CD14-positive monocyte (primary cell): ENCODE results near the gene SLIRP. TPM values are rescaled to one million over a fixed set of nuclear protein-coding genes. Genes with fewer than 3 reads are reported as not detected.

Source experiments
- DNase-seq, 3 donors: peaks; one replicate each; pipeline ENCODE4 v3.0.0-alpha.2; 2011 to 2022
- H2AFZ ChIP-seq: 2 replicates; pipeline ENCODE4 v1.6.0; 2012; ENCODE audit warnings: mild to moderate bottlenecking, low read depth, low read length, inconsistent platforms; ENCODE audit not compliant: insufficient read depth, poor library complexity, severe bottlenecking
- H3K27ac ChIP-seq, 2 donors: 1 replicate in 1 of 2; 2 replicates in 1 of 2; pipeline ENCODE4 v1.5.1; 2012 to 2013; ENCODE audit warnings: low read length in 2 of 2, control low read depth in 1 of 2, inconsistent platforms in 1 of 2, low read depth in 1 of 2, mild to moderate bottlenecking in 1 of 2
- H3K27me3 ChIP-seq, 2 donors: one replicate each; pipeline versions ENCODE4 v1.6.0 to v1.6.1; 2011 to 2013; ENCODE audit warnings: low read length in 2 of 2; ENCODE audit not compliant: control insufficient read depth in 2 of 2, insufficient read depth in 2 of 2
- H3K36me3 ChIP-seq, 2 donors: replicated peaks in 1 of 2; 1 replicate in 1 of 2; 2 replicates in 1 of 2; pipeline versions ENCODE4 v1.5.1 to v1.6.1; 2012 to 2013; ENCODE audit warnings: low read length in 2 of 2, control low read depth in 1 of 2, inconsistent platforms in 1 of 2, mild to moderate bottlenecking in 1 of 2; ENCODE audit not compliant: insufficient read depth in 2 of 2, control insufficient read depth in 1 of 2
- H3K4me1 ChIP-seq, 2 donors: 1 replicate in 1 of 2; 2 replicates in 1 of 2; pipeline versions ENCODE4 v1.5.1 to v1.6.1; 2012 to 2013; ENCODE audit warnings: low read length in 2 of 2, control low read depth in 1 of 2, inconsistent platforms in 1 of 2, mild to moderate bottlenecking in 1 of 2, moderate library complexity in 1 of 2; ENCODE audit not compliant: insufficient read depth in 2 of 2, control insufficient read depth in 1 of 2
- H3K4me2 ChIP-seq: replicated peaks from 2 replicates; pipeline ENCODE3; 2012; ENCODE audit warnings: low read length, moderate library complexity, mild to moderate bottlenecking; ENCODE audit not compliant: poor library complexity, severe bottlenecking; ENCODE audit errors: extremely low read depth
- H3K4me3 ChIP-seq, 3 experiments: fragments of 200-600 bp in 1 of 3; sonication (generic) in 1 of 3; replicated peaks in 1 of 3; 1 replicate in 2 of 3; 2 replicates in 1 of 3; pipeline ENCODE4 v1.5.1; 2011 to 2013; ENCODE audit warnings: low read length in 3 of 3, mild to moderate bottlenecking in 3 of 3, control low read depth in 2 of 3, low read depth in 2 of 3, inconsistent platforms in 1 of 3, moderate library complexity in 1 of 3
- H3K79me2 ChIP-seq: 2 replicates; pipeline ENCODE4 v1.6.0; 2012; ENCODE audit warnings: mild to moderate bottlenecking, control low read depth, inconsistent platforms, low read length, moderate library complexity; ENCODE audit not compliant: insufficient read depth
- H3K9ac ChIP-seq: 2 replicates; pipeline ENCODE4 v1.6.0; 2017; ENCODE audit warnings: low read length, mild to moderate bottlenecking; ENCODE audit not compliant: insufficient read depth, poor library complexity, severe bottlenecking
- H3K9me3 ChIP-seq, 2 donors: replicated peaks in 1 of 2; 1 replicate in 1 of 2; 2 replicates in 1 of 2; pipeline versions ENCODE4 v1.5.1 to v1.6.1; 2012 to 2013; ENCODE audit warnings: low read length in 2 of 2, control low read depth in 1 of 2; ENCODE audit not compliant: control insufficient read depth in 1 of 2, insufficient read depth in 1 of 2
- H4K20me1 ChIP-seq: 2 replicates; pipeline ENCODE4 v1.6.0; 2012; ENCODE audit warnings: mild to moderate bottlenecking, low read length, control low read depth, moderate library complexity; ENCODE audit not compliant: insufficient read depth
- H3K27ac Mint-ChIP-seq, 7 donors: one replicate each; pipeline ENCODE4 v1.8.0; 2020; ENCODE audit warnings: mild to moderate bottlenecking in 7 of 7, mixed read lengths in 7 of 7, moderate library complexity in 6 of 7, inconsistent platforms in 2 of 7
- H3K27me3 Mint-ChIP-seq, 3 donors: one replicate each; pipeline ENCODE4 v1.8.0; 2021 to 2022; ENCODE audit warnings: low read depth in 3 of 3, mild to moderate bottlenecking in 3 of 3, mixed read lengths in 3 of 3, moderate library complexity in 3 of 3, inconsistent platforms in 1 of 3
- H3K36me3 Mint-ChIP-seq, 2 donors: one replicate each; pipeline ENCODE4 v1.8.0; 2020; ENCODE audit warnings: mixed read lengths in 2 of 2, inconsistent platforms in 1 of 2, mild to moderate bottlenecking in 1 of 2
- H3K4me1 Mint-ChIP-seq: one replicate; pipeline ENCODE4 v1.8.0; 2020; ENCODE audit warnings: mild to moderate bottlenecking, mixed read lengths
- H3K4me3 Mint-ChIP-seq, 2 donors: one replicate each; pipeline ENCODE4 v1.8.0; 2020; ENCODE audit warnings: mild to moderate bottlenecking in 2 of 2, mixed read lengths in 2 of 2, moderate library complexity in 1 of 2
- H3K9me3 Mint-ChIP-seq, 7 donors: one replicate each; pipeline ENCODE4 v1.8.0; 2020 to 2022; ENCODE audit warnings: mixed read lengths in 7 of 7, mild to moderate bottlenecking in 6 of 7, moderate library complexity in 6 of 7, inconsistent platforms in 2 of 7
- CTCF ChIP-seq: fragments of 200-600 bp; IDR thresholded peaks from one replicate; pipeline ENCODE4 v1.8.0; 2022; ENCODE audit warnings: antibody characterized with exemption, mild to moderate bottlenecking
- WGBS: methylation state at CpG from one replicate; pipeline ENCODE4 v1.1.5; 2013; ENCODE audit warnings: missing lambda C conversion rate; ENCODE audit not compliant: insufficient coverage; 5-methylcytosine and 5-hydroxymethylcytosine counted together
- intact Hi-C, 2 donors: fragments of 100-400 bp; cut with micrococcal nuclease; formaldehyde crosslinking; loops; one replicate each; pipeline versions ENCODE4 v1.15.0 to v1.15.1; 2023
- polyA plus RNA-seq, 3 donors: library from polyadenylated mRNA; depleted of rRNA in 1 of 3; unstranded in 2 of 3; stranded (reverse) in 1 of 3; fragments of 300-500 nt in 2 of 3; fragments of >200 nt in 1 of 3; fragmentation: Illumina TruSeq in 2 of 3; gene quantifications; 1 replicate in 2 of 3; 2 replicates in 1 of 3; pipeline ENCODE4 v1.2.3, GENCODE V29; 2012 to 2021

Gene SLIRP
- polyA plus RNA-seq, 3 donors = 89.3 to 402 (median 323) TPM

GRCh38 chr14:77708749-77709148 is 846 bp downstream of the SLIRP start:
- Mint-ChIP-seq H3K27me3 (no peaks in the 10 kb centered on the region), H3K9me3 (no peaks in the 10 kb centered on the region), H3K36me3 (peaks cover 34 to 54% of the 10 kb centered on the region in 2 donors), H3K4me1 (peaks cover 28% of the 10 kb centered on the region), H3K4me3 (peak overlapping the region; percentile 92 to 97), H3K27ac (peak overlapping the region in 6 of 7 donors; percentile 62 to 97 (median 91))
- Histone ChIP-seq H3K27ac (peak overlapping the region in 1 of 2 donors; percentile 83), H3K4me2 (peak overlapping the region; percentile 75), H4K20me1 (peaks cover 5% of the 10 kb centered on the region), H2AFZ (peak overlapping the region; percentile 97), H3K9me3 (no peaks in the 10 kb centered on the region), H3K4me1 (peaks cover 23 to 32% of the 10 kb centered on the region in 2 donors), H3K27me3 (no peaks in the 10 kb centered on the region), H3K4me3 (peak overlapping the region; percentile 98 to 100 (median 98)), H3K36me3 (peaks cover 34 to 50% of the 10 kb centered on the region in 2 donors), H3K79me2 (peaks cover 91% of the 10 kb centered on the region), H3K9ac (peak overlapping the region; percentile 75)
- intact Hi-C loops = loop anchor here (5.0 to 10.0 kb wide), 4 partner anchors 51 to 251 kb away; partner anchors contain the start of genes AHSA1 (in 1 of the 2), SNW1 (in 1 of the 2) and VIPAS39 (in 1 of the 2)
- no peak for TF ChIP-seq CTCF
- 6% methylated on average over 3 of the region's 7 CpGs for WGBS
- DNase-seq = no peak

GRCh38 chr14:77709412-77709811 is 1.5 kb downstream of the SLIRP start:
- Mint-ChIP-seq H3K4me3 (no peak overlapping the region), H3K4me1 (peaks cover 28% of the 10 kb centered on the region), H3K27me3 (no peaks in the 10 kb centered on the region), H3K36me3 (peaks cover 32 to 53% of the 10 kb centered on the region in 2 donors), H3K9me3 (no peaks in the 10 kb centered on the region), H3K27ac (peak overlapping the region in 1 of 7 donors; percentile 41)
- TF ChIP-seq CTCF = no peak
- Histone ChIP-seq H2AFZ (no peak overlapping the region), H3K4me2 (no peak overlapping the region), H3K36me3 (peaks cover 31 to 50% of the 10 kb centered on the region in 2 donors), H3K4me3 (no peak overlapping the region), H3K79me2 (peaks cover 85% of the 10 kb centered on the region), H3K27ac (no peak overlapping the region), H3K4me1 (peaks cover 23 to 32% of the 10 kb centered on the region in 2 donors), H3K9me3 (no peaks in the 10 kb centered on the region), H3K27me3 (no peaks in the 10 kb centered on the region), H3K9ac (no peak overlapping the region), H4K20me1 (peaks cover 5% of the 10 kb centered on the region)
- intact Hi-C loops = loop anchor here (5.0 to 10.0 kb wide), 4 partner anchors 52 to 252 kb away; partner anchors contain the start of genes AHSA1 (in 1 of the 2), SNW1 (in 1 of the 2) and VIPAS39 (in 1 of the 2)
- 100% methylated on average over 2 of the region's 3 CpGs for WGBS
- no peak for DNase-seq
